CD4-positive, alpha-beta T cell treated with Interferon alpha-2 for 1 hour (primary cell): Measurements from ENCODE around the gene GRM5.
"Not testable (repeated sequence)": the region's sequence is repeated elsewhere in the genome, so short reads cannot be mapped to it uniquely, and the experiment has no call there.

Experiments used
- DNase-seq, 2 donors: peaks; one replicate each; pipeline ENCODE4 v3.0.0-alpha.2; 2020 to 2022

Gene GRM5

GRCh38 chr11:88535266-88535665, 530.5 kb downstream of the GRM5 start:
- DNase-seq: no peak

- DNase-seq: not testable (repeated sequence)
These were observed 531.1 kb downstream of the GRM5 start for GRCh38 chr11:88534706-88535105.

- no peak for DNase-seq
These were observed 531.6 kb downstream of the GRM5 start for GRCh38 chr11:88534185-88534584.

GRCh38 chr11:88533001-88533400, 532.8 kb downstream of the GRM5 start:
- no peak for DNase-seq

GRCh38 chr11:88531831-88532230, 534.0 kb downstream of the GRM5 start:
- no peak for DNase-seq

GRCh38 chr11:88529426-88529825, 536.4 kb downstream of the GRM5 start:
- DNase-seq: no peak

GRCh38 chr11:88523386-88524071, 542.3 kb downstream of the GRM5 start:
- no peak for DNase-seq

- DNase-seq: no peak
These were observed 543.0 kb downstream of the GRM5 start for GRCh38 chr11:88522624-88523385.

GRCh38 chr11:88521799-88522201, 544.0 kb downstream of the GRM5 start:
- DNase-seq: no peak

- DNase-seq: no peak
These were observed 544.4 kb downstream of the GRM5 start for GRCh38 chr11:88521399-88521798.

GRCh38 chr11:88520391-88520790, 545.4 kb downstream of the GRM5 start:
- no peak for DNase-seq

GRCh38 chr11:88515002-88515401, 550.8 kb downstream of the GRM5 start:
- DNase-seq: no peak

GRCh38 chr11:88511006-88511405, 554.8 kb downstream of the GRM5 start:
- no peak for DNase-seq

- DNase-seq: no peak
These were observed 556.8 kb downstream of the GRM5 start for GRCh38 chr11:88508759-88509581.

GRCh38 chr11:88508418-88508758, 557.4 kb downstream of the GRM5 start:
- DNase-seq: no peak

- DNase-seq: no peak
These were observed 557.9 kb downstream of the GRM5 start for GRCh38 chr11:88507771-88508417.

GRCh38 chr11:88501541-88501940, 564.2 kb downstream of the GRM5 start:
- DNase-seq: no peak

GRCh38 chr11:88495836-88496235, 569.9 kb downstream of the GRM5 start:
- DNase-seq: no peak

GRCh38 chr11:88494848-88495247, 570.9 kb downstream of the GRM5 start:
- no peak for DNase-seq

GRCh38 chr11:88491674-88492073, 574.1 kb downstream of the GRM5 start:
- DNase-seq: no peak

GRCh38 chr11:88489030-88489429, 576.8 kb downstream of the GRM5 start:
- no peak for DNase-seq

GRCh38 chr11:88487646-88488045, 578.1 kb downstream of the GRM5 start:
- no peak for DNase-seq
